ENCODE measurements around the gene MST1.

MST1 gene

DNA sequence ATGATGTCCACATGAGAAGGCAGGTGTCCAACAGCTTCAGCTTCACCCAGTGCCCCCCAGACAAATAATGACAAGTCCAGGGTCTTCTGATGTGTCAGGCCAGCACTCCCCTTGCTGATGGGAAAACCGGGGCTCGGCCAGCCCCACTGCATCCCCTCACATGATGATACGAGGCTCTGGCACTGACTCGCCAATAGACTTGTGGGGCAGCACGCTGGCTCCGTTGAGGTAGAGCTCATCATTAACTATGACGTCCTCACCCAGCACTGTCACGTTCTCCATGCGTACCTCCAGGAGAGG is 32.3 kb upstream of the MST1 start:
- CTCF ChIA-PET = no interaction called here
- no peak overlapping the region for H3K4me3 ChIP-seq (ENCODE audit: low read depth, low read length)
- no peaks in the 10 kb centered on the region for H3K4me1 ChIP-seq (ENCODE audit: control insufficient read depth, insufficient read depth, low read length)
- peaks cover 0 to 76% of the 10 kb centered on the region in 2 experiments; a peak in 1 of 3 replicates for H3K36me3 ChIP-seq (ENCODE audit: control insufficient read depth in 2 of 2, insufficient read depth in 1 of 2, low read length in 2 of 2)
- no peak for TF ChIP-seq ZNF350 (tag by site-specific recombination; IDR thresholded peaks at IDR 0.05)
- TF ChIP-seq, protein P1, sequence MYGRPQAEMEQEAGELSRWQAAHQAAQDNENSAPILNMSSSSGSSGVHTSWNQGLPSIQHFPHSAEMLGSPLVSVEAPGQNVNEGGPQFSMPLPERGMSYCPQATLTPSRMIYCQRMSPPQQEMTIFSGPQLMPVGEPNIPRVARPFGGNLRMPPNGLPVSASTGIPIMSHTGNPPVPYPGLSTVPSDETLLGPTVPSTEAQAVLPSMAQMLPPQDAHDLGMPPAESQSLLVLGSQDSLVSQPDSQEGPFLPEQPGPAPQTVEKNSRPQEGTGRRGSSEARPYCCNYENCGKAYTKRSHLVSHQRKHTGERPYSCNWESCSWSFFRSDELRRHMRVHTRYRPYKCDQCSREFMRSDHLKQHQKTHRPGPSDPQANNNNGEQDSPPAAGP (tag by site-specific recombination; IDR thresholded peaks at IDR 0.05) = no peak
- no peak for TF ChIP-seq ZNF416 (tag by site-specific recombination; IDR thresholded peaks at IDR 0.05)
- TF ChIP-seq ZNF596 (tag by site-specific recombination; IDR thresholded peaks at IDR 0.05) = no peak
- TF ChIP-seq, protein P2, sequence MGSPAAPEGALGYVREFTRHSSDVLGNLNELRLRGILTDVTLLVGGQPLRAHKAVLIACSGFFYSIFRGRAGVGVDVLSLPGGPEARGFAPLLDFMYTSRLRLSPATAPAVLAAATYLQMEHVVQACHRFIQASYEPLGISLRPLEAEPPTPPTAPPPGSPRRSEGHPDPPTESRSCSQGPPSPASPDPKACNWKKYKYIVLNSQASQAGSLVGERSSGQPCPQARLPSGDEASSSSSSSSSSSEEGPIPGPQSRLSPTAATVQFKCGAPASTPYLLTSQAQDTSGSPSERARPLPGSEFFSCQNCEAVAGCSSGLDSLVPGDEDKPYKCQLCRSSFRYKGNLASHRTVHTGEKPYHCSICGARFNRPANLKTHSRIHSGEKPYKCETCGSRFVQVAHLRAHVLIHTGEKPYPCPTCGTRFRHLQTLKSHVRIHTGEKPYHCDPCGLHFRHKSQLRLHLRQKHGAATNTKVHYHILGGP (tag by site-specific recombination; IDR thresholded peaks at IDR 0.05) = no peak
- TF ChIP-seq, protein P3, sequence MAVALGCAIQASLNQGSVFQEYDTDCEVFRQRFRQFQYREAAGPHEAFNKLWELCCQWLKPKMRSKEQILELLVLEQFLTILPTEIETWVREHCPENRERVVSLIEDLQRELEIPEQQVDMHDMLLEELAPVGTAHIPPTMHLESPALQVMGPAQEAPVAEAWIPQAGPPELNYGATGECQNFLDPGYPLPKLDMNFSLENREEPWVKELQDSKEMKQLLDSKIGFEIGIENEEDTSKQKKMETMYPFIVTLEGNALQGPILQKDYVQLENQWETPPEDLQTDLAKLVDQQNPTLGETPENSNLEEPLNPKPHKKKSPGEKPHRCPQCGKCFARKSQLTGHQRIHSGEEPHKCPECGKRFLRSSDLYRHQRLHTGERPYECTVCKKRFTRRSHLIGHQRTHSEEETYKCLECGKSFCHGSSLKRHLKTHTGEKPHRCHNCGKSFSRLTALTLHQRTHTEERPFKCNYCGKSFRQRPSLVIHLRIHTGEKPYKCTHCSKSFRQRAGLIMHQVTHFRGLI (tag by site-specific recombination; IDR thresholded peaks at IDR 0.05) = no peak
- TF ChIP-seq ZBTB8A (tag by site-specific recombination; IDR thresholded peaks at IDR 0.05) = no peak
- TF ChIP-seq, protein P4, sequence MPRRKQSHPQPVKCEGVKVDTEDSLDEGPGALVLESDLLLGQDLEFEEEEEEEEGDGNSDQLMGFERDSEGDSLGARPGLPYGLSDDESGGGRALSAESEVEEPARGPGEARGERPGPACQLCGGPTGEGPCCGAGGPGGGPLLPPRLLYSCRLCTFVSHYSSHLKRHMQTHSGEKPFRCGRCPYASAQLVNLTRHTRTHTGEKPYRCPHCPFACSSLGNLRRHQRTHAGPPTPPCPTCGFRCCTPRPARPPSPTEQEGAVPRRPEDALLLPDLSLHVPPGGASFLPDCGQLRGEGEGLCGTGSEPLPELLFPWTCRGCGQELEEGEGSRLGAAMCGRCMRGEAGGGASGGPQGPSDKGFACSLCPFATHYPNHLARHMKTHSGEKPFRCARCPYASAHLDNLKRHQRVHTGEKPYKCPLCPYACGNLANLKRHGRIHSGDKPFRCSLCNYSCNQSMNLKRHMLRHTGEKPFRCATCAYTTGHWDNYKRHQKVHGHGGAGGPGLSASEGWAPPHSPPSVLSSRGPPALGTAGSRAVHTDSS (tag by site-specific recombination; IDR thresholded peaks at IDR 0.05) = no peak
- no peak for TF ChIP-seq ZNF324 (tag by site-specific recombination; IDR thresholded peaks at IDR 0.05)
- no peak for TF ChIP-seq KLF7 (tag by site-specific recombination; IDR thresholded peaks at IDR 0.05; ENCODE audit: borderline replicate concordance)
- POLR2A ChIA-PET = interaction anchor here (0.5 to 1.2 kb wide), 3 partner anchors 65 to 1111 kb away, joined by 5 to 7 read pairs (median 6); partner anchors contain the start of gene IP6K1
- H3K9me3 ChIP-seq (ENCODE audit: control insufficient read depth, insufficient read depth, low read depth, low read length) = no peaks in the 10 kb centered on the region
- H3K27ac ChIP-seq (ENCODE audit: extremely low read depth, low read depth, low read length) = no peak overlapping the region

DNA sequence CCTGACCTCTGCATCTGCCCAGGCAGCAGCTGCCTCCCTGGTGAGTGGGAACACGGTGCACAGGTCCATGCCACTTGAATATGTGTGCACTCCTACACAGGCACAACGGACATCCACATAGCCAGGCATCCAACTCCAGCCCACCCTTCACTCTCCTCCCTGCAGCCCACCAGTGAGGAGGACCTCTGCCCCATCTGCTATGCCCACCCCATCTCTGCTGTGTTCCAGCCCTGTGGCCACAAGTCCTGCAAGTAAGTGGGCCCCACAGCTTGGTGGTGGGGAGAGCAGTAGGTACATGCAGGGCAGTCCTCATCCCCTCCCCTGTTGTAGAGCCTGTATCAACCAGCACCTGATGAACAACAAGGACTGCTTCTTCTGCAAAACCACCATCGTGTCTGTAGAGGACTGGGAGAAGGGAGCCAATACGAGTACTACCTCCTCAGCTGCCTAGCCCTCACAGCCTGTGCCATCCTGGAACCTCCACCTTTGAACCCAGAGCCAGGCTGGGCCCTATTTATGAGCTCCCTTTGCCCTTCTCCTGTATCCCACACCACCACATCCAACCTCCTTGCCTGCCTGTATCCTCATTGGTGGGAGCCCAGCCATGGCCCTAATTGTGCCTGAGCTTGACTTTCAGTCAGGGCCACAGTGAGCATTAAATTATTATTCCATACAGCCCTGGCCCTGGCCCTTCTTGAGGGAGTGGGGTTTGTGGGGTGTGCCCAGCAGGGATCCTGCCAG is 31.8 kb upstream of the MST1 start:
- no peaks in the 10 kb centered on the region for H3K4me1 ChIP-seq (ENCODE audit: control insufficient read depth, insufficient read depth, low read length)
- ChIA-PET POLR2A (interaction anchor here (0.5 to 1.2 kb wide), 4 partner anchors 65 to 1110 kb away, joined by 3 to 7 read pairs (median 6); partner anchors contain the start of gene IP6K1), CTCF (interaction anchor here (0.8 kb wide), 1 partner anchor 18 kb away, joined by 5 read pairs; no protein-coding TSS in a partner anchor)
- H3K27ac ChIP-seq (ENCODE audit: extremely low read depth, low read depth, low read length) = no peak overlapping the region
- H3K36me3 ChIP-seq (ENCODE audit: control insufficient read depth in 2 of 2, insufficient read depth in 1 of 2, low read length in 2 of 2) = peaks cover 0 to 76% of the 10 kb centered on the region in 2 experiments; a peak in 1 of 3 replicates
- no peaks in the 10 kb centered on the region for H3K9me3 ChIP-seq (ENCODE audit: control insufficient read depth, insufficient read depth, low read depth, low read length)
- no peak overlapping the region for H3K4me3 ChIP-seq (ENCODE audit: low read depth, low read length)
- TF ChIP-seq ZNF747 (tag by site-specific recombination; IDR thresholded peaks at IDR 0.05) (no peak), ZNF510 (tag by site-specific recombination; IDR thresholded peaks at IDR 0.05; ENCODE audit: insufficient replicate concordance) (no peak), GLI4 (tag by site-specific recombination; IDR thresholded peaks at IDR 0.05) (no peak), ZBTB7A (tag by site-specific recombination; IDR thresholded peaks at IDR 0.05; ENCODE audit: low read depth) (no peak), ZNF501 (tag by site-specific recombination; IDR thresholded peaks at IDR 0.05) (no peak), ZFP3 (tag by site-specific recombination; IDR thresholded peaks at IDR 0.05; ENCODE audit: low read depth) (no peak), ZFP69B (tag by site-specific recombination; IDR thresholded peaks at IDR 0.05) (peak; percentile 78), ZNF426 (tag by site-specific recombination; IDR thresholded peaks at IDR 0.05) (no peak), ZNF10 (tag by site-specific recombination; IDR thresholded peaks at IDR 0.05) (peak; percentile 90)
- TF ChIP-seq, protein P5, sequence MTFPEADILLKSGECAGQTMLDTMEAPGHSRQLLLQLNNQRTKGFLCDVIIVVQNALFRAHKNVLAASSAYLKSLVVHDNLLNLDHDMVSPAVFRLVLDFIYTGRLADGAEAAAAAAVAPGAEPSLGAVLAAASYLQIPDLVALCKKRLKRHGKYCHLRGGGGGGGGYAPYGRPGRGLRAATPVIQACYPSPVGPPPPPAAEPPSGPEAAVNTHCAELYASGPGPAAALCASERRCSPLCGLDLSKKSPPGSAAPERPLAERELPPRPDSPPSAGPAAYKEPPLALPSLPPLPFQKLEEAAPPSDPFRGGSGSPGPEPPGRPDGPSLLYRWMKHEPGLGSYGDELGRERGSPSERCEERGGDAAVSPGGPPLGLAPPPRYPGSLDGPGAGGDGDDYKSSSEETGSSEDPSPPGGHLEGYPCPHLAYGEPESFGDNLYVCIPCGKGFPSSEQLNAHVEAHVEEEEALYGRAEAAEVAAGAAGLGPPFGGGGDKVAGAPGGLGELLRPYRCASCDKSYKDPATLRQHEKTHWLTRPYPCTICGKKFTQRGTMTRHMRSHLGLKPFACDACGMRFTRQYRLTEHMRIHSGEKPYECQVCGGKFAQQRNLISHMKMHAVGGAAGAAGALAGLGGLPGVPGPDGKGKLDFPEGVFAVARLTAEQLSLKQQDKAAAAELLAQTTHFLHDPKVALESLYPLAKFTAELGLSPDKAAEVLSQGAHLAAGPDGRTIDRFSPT (tag by site-specific recombination; IDR thresholded peaks at IDR 0.05) = no peak
- TF ChIP-seq, protein P6, sequence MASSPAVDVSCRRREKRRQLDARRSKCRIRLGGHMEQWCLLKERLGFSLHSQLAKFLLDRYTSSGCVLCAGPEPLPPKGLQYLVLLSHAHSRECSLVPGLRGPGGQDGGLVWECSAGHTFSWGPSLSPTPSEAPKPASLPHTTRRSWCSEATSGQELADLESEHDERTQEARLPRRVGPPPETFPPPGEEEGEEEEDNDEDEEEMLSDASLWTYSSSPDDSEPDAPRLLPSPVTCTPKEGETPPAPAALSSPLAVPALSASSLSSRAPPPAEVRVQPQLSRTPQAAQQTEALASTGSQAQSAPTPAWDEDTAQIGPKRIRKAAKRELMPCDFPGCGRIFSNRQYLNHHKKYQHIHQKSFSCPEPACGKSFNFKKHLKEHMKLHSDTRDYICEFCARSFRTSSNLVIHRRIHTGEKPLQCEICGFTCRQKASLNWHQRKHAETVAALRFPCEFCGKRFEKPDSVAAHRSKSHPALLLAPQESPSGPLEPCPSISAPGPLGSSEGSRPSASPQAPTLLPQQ (tag by site-specific recombination; IDR thresholded peaks at IDR 0.05) = peak; percentile 85

Data from HEK293 (cell line).